HepG2 (cell line): ENCODE data around the gene LIME1. TPM values are rescaled to one million over a fixed set of nuclear protein-coding genes. Genes with fewer than 3 reads are reported as not detected.

ENCODE experiments used
- DMTF1 ChIP-seq: sonication (generic); formaldehyde crosslinking; IDR thresholded peaks from 2 replicates; pipeline ENCODE4 v1.4.0; 2020; ENCODE audit warnings: mild to moderate bottlenecking, missing genetic modification reagents
- E2F2 ChIP-seq: sonication (generic); formaldehyde crosslinking; IDR thresholded peaks from 2 replicates; pipeline ENCODE4 v1.4.0; 2020; ENCODE audit warnings: missing genetic modification reagents, borderline replicate concordance
- MED13 ChIP-seq: sonication (generic); formaldehyde crosslinking; IDR thresholded peaks from 2 replicates; pipeline ENCODE4 v1.5.0; 2020; ENCODE audit warnings: missing genetic modification reagents
- NFIB ChIP-seq: sonication (generic); formaldehyde crosslinking; IDR thresholded peaks from 2 replicates; pipeline ENCODE4 v1.9.0; 2021; ENCODE audit warnings: missing genetic modification reagents, mild to moderate bottlenecking, borderline replicate concordance
- PATZ1 ChIP-seq: sonication (generic); formaldehyde crosslinking; IDR thresholded peaks from 2 replicates; pipeline ENCODE4 v1.4.0; 2020; ENCODE audit warnings: missing genetic modification reagents
- SAFB2 ChIP-seq: sonication (generic); formaldehyde crosslinking; IDR thresholded peaks from 2 replicates; pipeline ENCODE4 v1.5.1; 2020; ENCODE audit warnings: missing genetic modification reagents, low read depth, mild to moderate bottlenecking, borderline replicate concordance
- TBL1XR1 ChIP-seq: fragments of 150-350 bp; IDR thresholded peaks from 2 replicates; pipeline ENCODE4 v1.6.1; 2014; ENCODE audit warnings: borderline replicate concordance, low read length; ENCODE audit not compliant: partially characterized antibody
- TBP ChIP-seq: sonication (generic); formaldehyde crosslinking; IDR thresholded peaks from 2 replicates; pipeline ENCODE4 v1.5.0; 2020; ENCODE audit warnings: missing genetic modification reagents
- ZFP90 ChIP-seq: sonication (generic); formaldehyde crosslinking; IDR thresholded peaks from 2 replicates; pipeline ENCODE4 v1.8.0; 2022; ENCODE audit warnings: missing genetic modification reagents, mild to moderate bottlenecking, inconsistent platforms, borderline replicate concordance
- ZIK1 ChIP-seq: sonication (generic); formaldehyde crosslinking; IDR thresholded peaks from 2 replicates; pipeline ENCODE4 v1.5.0; 2020; ENCODE audit warnings: mild to moderate bottlenecking, low read depth, missing genetic modification reagents, borderline replicate concordance
- ZNF124 ChIP-seq: sonication (generic); formaldehyde crosslinking; IDR thresholded peaks from 2 replicates; pipeline ENCODE4 v1.4.0; 2020; ENCODE audit warnings: missing genetic modification reagents
- ZNF263 ChIP-seq: sonication (generic); formaldehyde crosslinking; IDR thresholded peaks from 2 replicates; pipeline ENCODE4 v1.4.0; 2020; ENCODE audit warnings: missing genetic modification reagents
- ZNF367 ChIP-seq: sonication (generic); formaldehyde crosslinking; IDR thresholded peaks from 2 replicates; pipeline ENCODE4 v1.4.0; 2020; ENCODE audit warnings: missing genetic modification reagents, borderline replicate concordance
- ZNF609 ChIP-seq: sonication (generic); formaldehyde crosslinking; IDR thresholded peaks from 2 replicates; pipeline ENCODE4 v1.4.0; 2020; ENCODE audit warnings: mild to moderate bottlenecking, missing genetic modification reagents, borderline replicate concordance
- ZNF768 ChIP-seq: sonication (generic); formaldehyde crosslinking; IDR thresholded peaks from 2 replicates; pipeline ENCODE4 v1.4.0; 2020; ENCODE audit warnings: missing genetic modification reagents
- polyA plus RNA-seq, 8 experiments: library from polyadenylated mRNA; depleted of rRNA in 3 of 8; stranded (reverse) in 7 of 8; unstranded in 1 of 8; fragments of >200 nt; fragmentation: Illumina TruSeq in 4 of 8; extraction: Trizol in 4 of 8; gene quantifications; 2 replicates each; pipeline versions ENCODE4 v1.2.1 to v1.2.3, GENCODE V29; 2011 to 2016; ENCODE audit warnings: low read depth in 4 of 8, missing spikeins in 1 of 8, mixed read lengths in 1 of 8; ENCODE audit not compliant: insufficient read depth in 1 of 8
- total RNA-seq, 5 experiments: library from RNA; depleted of rRNA; stranded (reverse); fragments of >200 nt; fragmentation: Illumina TruSeq; extraction: Trizol; gene quantifications; 2 replicates each; pipeline ENCODE4 v1.2.3, GENCODE V29; 2016; ENCODE audit warnings: low read depth in 1 of 5
- TF ChIP-seq, protein P1 (sequence below): sonication (generic); formaldehyde crosslinking; IDR thresholded peaks from 2 replicates; pipeline ENCODE4 v1.4.0; 2020; ENCODE audit warnings: missing genetic modification reagents, borderline replicate concordance

LIME1 gene
- total and polyA plus RNA-seq, 2 of the 13 experiments (the other 11 are each of a cell fraction or from before 2014, with no cell fraction given): 13.0 to 61.5 TPM

DNA sequence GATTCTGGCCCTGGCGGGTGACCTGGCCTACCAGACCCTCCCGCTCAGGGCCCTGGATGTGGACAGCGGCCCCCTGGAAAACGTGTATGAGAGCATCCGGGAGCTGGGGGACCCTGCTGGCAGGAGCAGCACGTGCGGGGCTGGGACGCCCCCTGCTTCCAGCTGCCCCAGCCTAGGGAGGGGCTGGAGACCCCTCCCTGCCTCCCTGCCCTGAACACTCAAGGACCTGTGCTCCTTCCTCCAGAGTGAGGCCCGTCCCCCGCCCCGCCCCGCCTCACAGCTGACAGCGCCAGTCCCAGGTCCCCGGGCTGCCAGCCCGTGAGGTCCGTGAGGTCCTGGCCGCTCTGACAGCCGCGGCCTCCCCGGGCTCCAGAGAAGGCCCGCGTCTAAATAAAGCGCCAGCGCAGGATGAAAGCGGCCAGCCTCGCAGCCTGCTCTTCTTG lies 2.2 kb downstream of the LIME1 start (continued):
- peak; percentile 6; the same call in 1 of the 2 replicates for TF ChIP-seq ZNF263 (CRISPR knock-in tag)
- TF ChIP-seq MED13 (CRISPR knock-in tag): no peak
- no peak for TF ChIP-seq ZNF609 (CRISPR knock-in tag)
- peak; percentile 25; the same call in 1 of the 2 replicates for TF ChIP-seq PATZ1 (CRISPR knock-in tag)
- no peak; the same call in 1 of the 2 replicates for TF ChIP-seq E2F2 (CRISPR knock-in tag)
- TF ChIP-seq NFIB (CRISPR knock-in tag): 0 out of 2 replicates have a peak, but pooled peaks have one; percentile 86
- TF ChIP-seq, protein P1, sequence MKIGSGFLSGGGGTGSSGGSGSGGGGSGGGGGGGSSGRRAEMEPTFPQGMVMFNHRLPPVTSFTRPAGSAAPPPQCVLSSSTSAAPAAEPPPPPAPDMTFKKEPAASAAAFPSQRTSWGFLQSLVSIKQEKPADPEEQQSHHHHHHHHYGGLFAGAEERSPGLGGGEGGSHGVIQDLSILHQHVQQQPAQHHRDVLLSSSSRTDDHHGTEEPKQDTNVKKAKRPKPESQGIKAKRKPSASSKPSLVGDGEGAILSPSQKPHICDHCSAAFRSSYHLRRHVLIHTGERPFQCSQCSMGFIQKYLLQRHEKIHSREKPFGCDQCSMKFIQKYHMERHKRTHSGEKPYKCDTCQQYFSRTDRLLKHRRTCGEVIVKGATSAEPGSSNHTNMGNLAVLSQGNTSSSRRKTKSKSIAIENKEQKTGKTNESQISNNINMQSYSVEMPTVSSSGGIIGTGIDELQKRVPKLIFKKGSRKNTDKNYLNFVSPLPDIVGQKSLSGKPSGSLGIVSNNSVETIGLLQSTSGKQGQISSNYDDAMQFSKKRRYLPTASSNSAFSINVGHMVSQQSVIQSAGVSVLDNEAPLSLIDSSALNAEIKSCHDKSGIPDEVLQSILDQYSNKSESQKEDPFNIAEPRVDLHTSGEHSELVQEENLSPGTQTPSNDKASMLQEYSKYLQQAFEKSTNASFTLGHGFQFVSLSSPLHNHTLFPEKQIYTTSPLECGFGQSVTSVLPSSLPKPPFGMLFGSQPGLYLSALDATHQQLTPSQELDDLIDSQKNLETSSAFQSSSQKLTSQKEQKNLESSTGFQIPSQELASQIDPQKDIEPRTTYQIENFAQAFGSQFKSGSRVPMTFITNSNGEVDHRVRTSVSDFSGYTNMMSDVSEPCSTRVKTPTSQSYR (CRISPR knock-in tag): no peak
- no peak for TF ChIP-seq TBL1XR1
- TF ChIP-seq ZNF768 (CRISPR knock-in tag): no peak
- no peak for TF ChIP-seq ZNF367
- TF ChIP-seq ZNF124 (CRISPR knock-in tag): no peak
- no peak for TF ChIP-seq ZFP90
- no peak for TF ChIP-seq SAFB2
- TF ChIP-seq ZIK1 (CRISPR knock-in tag): no peak
- TF ChIP-seq DMTF1 (CRISPR knock-in tag): no peak
- TF ChIP-seq TBP (CRISPR knock-in tag): no peak
